Parathyroid adenoma (tissue), 2 donors: ENCODE results near the gene DPH5.

Experiments
- H2AFZ ChIP-seq: fragments of 300-600 bp; sonication (generic); one replicate; pipeline ENCODE4 v1.7.0; 2017; ENCODE audit warnings: antibody characterized with exemption, mild to moderate bottlenecking
- H3K27ac ChIP-seq: fragments of 300-600 bp; sonication (generic); one replicate; pipeline ENCODE4 v1.7.0; 2017
- H3K27me3 ChIP-seq: fragments of 300-600 bp; sonication (generic); one replicate; pipeline ENCODE4 v1.7.0; 2017; ENCODE audit warnings: low read length; ENCODE audit not compliant: control insufficient read depth, insufficient read depth
- H3K36me3 ChIP-seq: fragments of 300-600 bp; sonication (generic); one replicate; pipeline ENCODE4 v1.7.0; 2017; ENCODE audit warnings: low read length; ENCODE audit not compliant: control insufficient read depth, insufficient read depth
- H3K4me1 ChIP-seq: fragments of 300-600 bp; sonication (generic); one replicate; pipeline ENCODE4 v1.7.0; 2017; ENCODE audit warnings: control low read depth
- H3K4me2 ChIP-seq: fragments of 300-600 bp; sonication (generic); one replicate; pipeline ENCODE4 v1.7.0; 2017; ENCODE audit warnings: low read length
- H3K4me3 ChIP-seq: fragments of 300-600 bp; sonication (generic); one replicate; pipeline ENCODE4 v1.7.0; 2017; ENCODE audit warnings: low read depth, low read length
- H3K79me2 ChIP-seq: fragments of 300-600 bp; sonication (generic); one replicate; pipeline ENCODE4 v1.7.0; 2017; ENCODE audit warnings: control low read depth
- H3K9ac ChIP-seq: fragments of 300-600 bp; sonication (generic); one replicate; pipeline ENCODE4 v1.7.0; 2017; ENCODE audit warnings: mild to moderate bottlenecking
- H3K9me3 ChIP-seq: fragments of 300-600 bp; sonication (generic); one replicate; pipeline ENCODE4 v1.7.0; 2017; ENCODE audit warnings: low read length; ENCODE audit not compliant: control insufficient read depth
- CTCF ChIP-seq: fragments of 300-600 bp; sonication (generic); IDR thresholded peaks from one replicate; pipeline ENCODE4 v1.7.0; 2017; ENCODE audit warnings: antibody characterized with exemption, mild to moderate bottlenecking
- donor health status: primary hyperparathyroidism.

DPH5 gene

GRCh38 chr1:100988121-100988520, 37.5 kb downstream of the DPH5 start:
- no peak overlapping the region for H3K4me3 ChIP-seq
- no peak overlapping the region for H3K27ac ChIP-seq

GRCh38 chr1:100982793-100983192, 42.8 kb downstream of the DPH5 start:
- no peak for TF ChIP-seq CTCF
- no peaks in the 10 kb centered on the region for H3K9me3 ChIP-seq
- H3K27ac ChIP-seq, result no peak overlapping the region
- no peak overlapping the region for H3K4me3 ChIP-seq
- no peak overlapping the region for H3K9ac ChIP-seq
- H3K79me2 ChIP-seq, result no peaks in the 10 kb centered on the region
- H3K4me1 ChIP-seq, result no peaks in the 10 kb centered on the region
- no peaks in the 10 kb centered on the region for H3K27me3 ChIP-seq
- no peaks in the 10 kb centered on the region for H3K36me3 ChIP-seq
- no peak overlapping the region for H2AFZ ChIP-seq
- H3K4me2 ChIP-seq, result no peak overlapping the region

More at GRCh38 chr1:100988121-100988520, 37.5 kb downstream of the DPH5 start:
- no peak for TF ChIP-seq CTCF
- no peak overlapping the region for H3K9ac ChIP-seq
- H3K27me3 ChIP-seq, result no peaks in the 10 kb centered on the region
- no peak overlapping the region for H2AFZ ChIP-seq
- H3K36me3 ChIP-seq, result no peaks in the 10 kb centered on the region
- no peaks in the 10 kb centered on the region for H3K79me2 ChIP-seq
- no peak overlapping the region for H3K4me2 ChIP-seq
- H3K9me3 ChIP-seq, result no peaks in the 10 kb centered on the region
- H3K4me1 ChIP-seq, result no peaks in the 10 kb centered on the region

- Histone ChIP-seq H2AFZ (no peak overlapping the region), H3K9ac (no peak overlapping the region), H3K9me3 (no peaks in the 10 kb centered on the region), H3K4me2 (no peak overlapping the region), H3K27ac (no peak overlapping the region), H3K27me3 (no peaks in the 10 kb centered on the region), H3K4me1 (no peaks in the 10 kb centered on the region), H3K79me2 (no peaks in the 10 kb centered on the region), H3K4me3 (no peak overlapping the region), H3K36me3 (no peaks in the 10 kb centered on the region)
- TF ChIP-seq CTCF, result no peak
Measured at GRCh38 chr1:100979631-100980030, 46.0 kb downstream of the DPH5 start.

GRCh38 chr1:100976936-100977335, 48.6 kb downstream of the DPH5 start:
- Histone ChIP-seq H3K4me1 (no peaks in the 10 kb centered on the region), H3K27me3 (no peaks in the 10 kb centered on the region), H3K4me2 (no peak overlapping the region), H3K79me2 (no peaks in the 10 kb centered on the region), H3K9me3 (no peaks in the 10 kb centered on the region), H2AFZ (no peak overlapping the region), H3K27ac (no peak overlapping the region), H3K9ac (no peak overlapping the region), H3K4me3 (no peak overlapping the region), H3K36me3 (no peaks in the 10 kb centered on the region)
- no peak for TF ChIP-seq CTCF

GRCh38 chr1:100972185-100972584, 53.4 kb downstream of the DPH5 start:
- Histone ChIP-seq H3K27me3 (no peaks in the 10 kb centered on the region), H3K4me3 (no peak overlapping the region), H3K27ac (no peak overlapping the region), H3K36me3 (no peaks in the 10 kb centered on the region), H3K79me2 (no peaks in the 10 kb centered on the region), H3K9me3 (no peaks in the 10 kb centered on the region), H3K4me1 (no peaks in the 10 kb centered on the region), H2AFZ (no peak overlapping the region), H3K9ac (no peak overlapping the region), H3K4me2 (no peak overlapping the region)
- no peak for TF ChIP-seq CTCF
